ENCODE results near the gene NUDT3. TPM values are rescaled to one million over a fixed set of nuclear protein-coding genes. Genes with fewer than 3 reads are reported as not detected.

NUDT3 gene
- polyA plus RNA-seq, 1 of the 3 experiments (the other 2 are of a cell fraction) = 11.9 TPM

DNA sequence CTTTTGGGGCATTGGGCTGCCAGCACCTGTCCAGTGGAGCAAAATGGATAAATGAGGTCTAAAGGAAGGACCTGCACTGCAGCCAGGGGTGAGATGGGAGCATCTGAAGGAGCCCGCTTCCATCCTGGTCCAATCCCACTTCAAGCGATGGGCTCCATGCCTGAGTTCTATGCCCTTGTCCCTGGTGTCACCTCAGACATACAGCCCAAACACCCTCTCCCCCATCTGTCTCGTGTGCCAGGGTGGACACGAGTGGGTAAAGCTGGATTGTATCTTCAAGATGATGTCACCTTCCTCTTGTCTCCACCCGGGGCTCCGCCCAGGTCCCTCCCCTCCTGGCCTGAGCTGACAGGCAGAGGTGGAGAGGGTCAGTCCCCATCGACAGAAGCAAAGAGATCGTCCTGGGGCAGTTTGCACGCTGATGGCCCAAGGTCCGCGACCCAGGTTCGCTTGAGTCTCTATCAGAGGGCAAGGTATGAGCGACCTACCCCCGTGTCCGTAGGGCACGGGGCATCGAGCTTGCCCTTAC, 144.2 kb downstream of the NUDT3 start:
- 27% methylated on average over 6 of the region's 17 CpGs for whole genome bisulfite sequencing (ENCODE audit: low lambda C conversion rate)
- no peaks in the 10 kb centered on the region for H3K9me3 ChIP-seq
- H3F3A ChIP-seq (replicated peaks; ENCODE audit: insufficient read depth) = peaks cover 22% of the 10 kb centered on the region
- TF ChIP-seq FOXJ3 (CRISPR knock-in tag; IDR thresholded peaks at IDR 0.05) (no peak), FOXM1 (IDR thresholded peaks at IDR 0.05; ENCODE audit: low read depth) (no peak), NRF1 (IDR thresholded peaks at IDR 0.05; ENCODE audit: low read depth, low read length) (no peak), ELF1 (IDR thresholded peaks at IDR 0.05) (no peak), RAD21 (IDR thresholded peaks at IDR 0.05; ENCODE audit: low read length) (no peak), ZBTB33 (IDR thresholded peaks at IDR 0.05; ENCODE audit: borderline replicate concordance, low read depth) (no peak), GABPA (IDR thresholded peaks at IDR 0.05; ENCODE audit: low read depth) (no peak), YY1 (IDR thresholded peaks at IDR 0.05; ENCODE audit: low read depth) (no peak)
- H3K27ac ChIP-seq (ENCODE audit: low read depth in 2 of 2, low read length in 1 of 2) = peak overlapping the region; percentile 76 to 97
- DNase-seq = peak; percentile 65
- no peaks in the 10 kb centered on the region for H3K9me2 ChIP-seq
- H3K36me3 ChIP-seq (replicated peaks in 1 of 2; ENCODE audit: control insufficient read depth in 1 of 2, insufficient read depth in 2 of 2, low read length in 1 of 2) = no peaks in the 10 kb centered on the region
- H3K27me3 ChIP-seq (ENCODE audit: insufficient read depth) = no peaks in the 10 kb centered on the region
- peak overlapping the region; percentile 66 for H2AFZ ChIP-seq (ENCODE audit: low read depth)
- peaks cover 28% of the 10 kb centered on the region for H3K79me2 ChIP-seq (ENCODE audit: insufficient read depth)
- peak overlapping the region; percentile 72 to 89 for H3K4me3 ChIP-seq (ENCODE audit: low read depth in 2 of 2, low read length in 1 of 2)
- peak overlapping the region; percentile 80 for H3K9ac ChIP-seq
- H4K20me1 ChIP-seq (ENCODE audit: insufficient read depth) = no peaks in the 10 kb centered on the region
- POLR2A ChIA-PET = interaction anchor here (1.1 to 2.3 kb wide), 3 partner anchors 11 to 166 kb away, joined by 3 to 9 read pairs (median 6); partner anchors contain the start of gene HMGA1
- H3K4me1 ChIP-seq (ENCODE audit: control insufficient read depth in 1 of 2, insufficient read depth in 2 of 2, low read depth in 1 of 2, low read length in 1 of 2) = peaks cover 22 to 28% of the 10 kb centered on the region in 2 experiments; a peak in 3 of 4 replicates
- peak overlapping the region; percentile 92 for H3K4me2 ChIP-seq
- CTCF ChIA-PET = interaction anchor here (0.7 to 5.6 kb wide), 22 partner anchors 8 to 361 kb away, joined by 3 to 56 read pairs (median 5); partner anchors contain the start of genes NUDT3 and RPS10

GRCh38 chr6:34247481-34248197, 144.8 kb downstream of the NUDT3 start:
- CTCF ChIA-PET = interaction anchor here (0.7 to 5.6 kb wide), 16 partner anchors 7 to 362 kb away, joined by 3 to 56 read pairs (median 7); partner anchors contain the start of genes NUDT3 and RPS10
- H3K4me2 ChIP-seq = peak overlapping the region; percentile 92
- H3K9me2 ChIP-seq = no peaks in the 10 kb centered on the region
- peak overlapping the region; percentile 80; the same call in 1 of the 2 replicates for H3K9ac ChIP-seq
- WGBS (ENCODE audit: low lambda C conversion rate) = no CpG with 5 or more reads among the region's 6 CpGs
- peak overlapping the region in 1 of 2 experiments; percentile 97; a peak in 3 of 4 replicates for H3K27ac ChIP-seq (ENCODE audit: low read depth in 2 of 2, low read length in 1 of 2)
- H3K4me3 ChIP-seq (ENCODE audit: low read depth in 2 of 2, low read length in 1 of 2) = peak overlapping the region; percentile 72 to 89
- H3F3A ChIP-seq (replicated peaks; ENCODE audit: insufficient read depth) = peaks cover 26% of the 10 kb centered on the region
- POLR2A ChIA-PET = interaction anchor here (1.1 to 1.5 kb wide), 3 partner anchors 11 to 52 kb away, joined by 3 read pairs; partner anchors contain the start of gene HMGA1
- no peaks in the 10 kb centered on the region for H3K36me3 ChIP-seq (replicated peaks in 1 of 2; ENCODE audit: control insufficient read depth in 1 of 2, insufficient read depth in 2 of 2, low read length in 1 of 2)
- H4K20me1 ChIP-seq (ENCODE audit: insufficient read depth) = no peaks in the 10 kb centered on the region
- no peaks in the 10 kb centered on the region for H3K9me3 ChIP-seq
- H3K4me1 ChIP-seq (ENCODE audit: control insufficient read depth in 1 of 2, insufficient read depth in 2 of 2, low read depth in 1 of 2, low read length in 1 of 2) = peaks cover 22 to 34% of the 10 kb centered on the region in 2 experiments; a peak in 3 of 4 replicates
- H3K79me2 ChIP-seq (ENCODE audit: insufficient read depth) = peaks cover 28% of the 10 kb centered on the region
- TF ChIP-seq RXRA (IDR thresholded peaks at IDR 0.05; ENCODE audit: borderline replicate concordance, low read depth) = no peak
- no peak for TF ChIP-seq EZH2phosphoT487 (IDR thresholded peaks at IDR 0.05; ENCODE audit: borderline replicate concordance, low read depth)
- TF ChIP-seq USF1 (IDR thresholded peaks at IDR 0.05; ENCODE audit: borderline replicate concordance, low read depth) = no peak
- TF ChIP-seq, protein P1, sequence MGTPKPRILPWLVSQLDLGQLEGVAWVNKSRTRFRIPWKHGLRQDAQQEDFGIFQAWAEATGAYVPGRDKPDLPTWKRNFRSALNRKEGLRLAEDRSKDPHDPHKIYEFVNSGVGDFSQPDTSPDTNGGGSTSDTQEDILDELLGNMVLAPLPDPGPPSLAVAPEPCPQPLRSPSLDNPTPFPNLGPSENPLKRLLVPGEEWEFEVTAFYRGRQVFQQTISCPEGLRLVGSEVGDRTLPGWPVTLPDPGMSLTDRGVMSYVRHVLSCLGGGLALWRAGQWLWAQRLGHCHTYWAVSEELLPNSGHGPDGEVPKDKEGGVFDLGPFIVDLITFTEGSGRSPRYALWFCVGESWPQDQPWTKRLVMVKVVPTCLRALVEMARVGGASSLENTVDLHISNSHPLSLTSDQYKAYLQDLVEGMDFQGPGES (IDR thresholded peaks at IDR 0.05; ENCODE audit: low read depth, low read length) = no peak
- H3K27me3 ChIP-seq (ENCODE audit: insufficient read depth) = no peaks in the 10 kb centered on the region
- H2AFZ ChIP-seq (ENCODE audit: low read depth) = no peak overlapping the region
- DNase-seq = no peak
